B cell (primary cell): ENCODE measurements around the gene CACHD1.

Experiments
- EZH2 ChIP-seq: IDR thresholded peaks from 2 replicates; pipeline ENCODE4 v1.6.1; 2012; ENCODE audit warnings: borderline replicate concordance, low read depth, mild to moderate bottlenecking, moderate library complexity, low read length; ENCODE audit not compliant: insufficient read depth, poor library complexity, severe bottlenecking
- TF ChIP-seq, protein P1 (sequence below): fragments of 200-600 bp; IDR thresholded peaks from one replicate; pipeline ENCODE4 v1.8.0; 2022; ENCODE audit warnings: antibody characterized with exemption, mild to moderate bottlenecking

DNA sequence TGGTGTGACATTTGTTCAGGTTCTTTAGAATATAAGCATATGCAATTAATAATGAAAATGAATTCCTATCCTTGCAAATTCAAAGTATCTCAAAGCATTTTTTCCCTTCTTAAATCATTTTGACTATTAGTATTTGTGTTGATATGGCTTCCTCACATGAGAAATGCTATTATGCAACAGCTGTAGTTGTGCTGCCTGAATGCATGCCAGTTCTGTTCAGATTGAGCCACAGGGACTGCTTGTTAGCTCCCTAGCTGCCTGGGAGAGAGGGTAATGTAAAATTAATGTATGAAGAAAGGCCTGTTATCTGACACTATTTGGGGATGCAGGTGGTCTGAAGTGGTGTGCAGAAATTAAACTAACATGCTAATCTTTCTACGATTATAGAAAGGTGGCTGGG is 45.5 kb downstream of the CACHD1 start:
- TF ChIP-seq, protein P1, sequence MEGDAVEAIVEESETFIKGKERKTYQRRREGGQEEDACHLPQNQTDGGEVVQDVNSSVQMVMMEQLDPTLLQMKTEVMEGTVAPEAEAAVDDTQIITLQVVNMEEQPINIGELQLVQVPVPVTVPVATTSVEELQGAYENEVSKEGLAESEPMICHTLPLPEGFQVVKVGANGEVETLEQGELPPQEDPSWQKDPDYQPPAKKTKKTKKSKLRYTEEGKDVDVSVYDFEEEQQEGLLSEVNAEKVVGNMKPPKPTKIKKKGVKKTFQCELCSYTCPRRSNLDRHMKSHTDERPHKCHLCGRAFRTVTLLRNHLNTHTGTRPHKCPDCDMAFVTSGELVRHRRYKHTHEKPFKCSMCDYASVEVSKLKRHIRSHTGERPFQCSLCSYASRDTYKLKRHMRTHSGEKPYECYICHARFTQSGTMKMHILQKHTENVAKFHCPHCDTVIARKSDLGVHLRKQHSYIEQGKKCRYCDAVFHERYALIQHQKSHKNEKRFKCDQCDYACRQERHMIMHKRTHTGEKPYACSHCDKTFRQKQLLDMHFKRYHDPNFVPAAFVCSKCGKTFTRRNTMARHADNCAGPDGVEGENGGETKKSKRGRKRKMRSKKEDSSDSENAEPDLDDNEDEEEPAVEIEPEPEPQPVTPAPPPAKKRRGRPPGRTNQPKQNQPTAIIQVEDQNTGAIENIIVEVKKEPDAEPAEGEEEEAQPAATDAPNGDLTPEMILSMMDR, result no peak
- TF ChIP-seq EZH2, result no peak
